Activated T-helper 2 cell treated with anti-CD3 and anti-CD28 coated beads, Interferon-gamma antibody, Interleukin-2, Interleukin-4, amounts not matched to agents 10 μg/mL and 5 μg/mL and 100 μg/mL, durations not matched to agents 14 hours and 24 hours and 36 hours (primary cell): ENCODE data around the gene TEPSIN. TPM values are rescaled to one million over a fixed set of nuclear protein-coding genes. Genes with fewer than 3 reads are reported as not detected.
A peak's percentile ranks its signal among the peaks of the same experiment; 100 is the strongest.

Experiments used
- DNase-seq: peaks from one replicate; pipeline ENCODE4 v3.0.0; 2021; ENCODE audit warnings: low spot score
- H3K27ac Mint-ChIP-seq: one replicate; pipeline ENCODE4 v1.8.0; 2021; ENCODE audit warnings: mixed read lengths
- H3K27me3 Mint-ChIP-seq: one replicate; pipeline ENCODE4 v1.8.0; 2021; ENCODE audit warnings: low read depth, mixed read lengths
- H3K36me3 Mint-ChIP-seq: one replicate; pipeline ENCODE4 v1.8.0; 2021; ENCODE audit warnings: low read depth, mixed read lengths
- H3K4me1 Mint-ChIP-seq: one replicate; pipeline ENCODE4 v1.8.0; 2021; ENCODE audit warnings: low read depth, mixed read lengths
- H3K4me3 Mint-ChIP-seq: one replicate; pipeline ENCODE4 v1.8.0; 2021; ENCODE audit warnings: low read depth, mild to moderate bottlenecking, moderate library complexity, mixed read lengths
- H3K9me3 Mint-ChIP-seq: one replicate; pipeline ENCODE4 v1.8.0; 2021; ENCODE audit warnings: mixed read lengths
- intact Hi-C: fragments of 100-400 bp; cut with micrococcal nuclease; formaldehyde crosslinking; loops from one replicate; pipeline ENCODE4 v1.15.1; 2023
- total RNA-seq: library from RNA; stranded (reverse); gene quantifications from 2 replicates; pipeline ENCODE4 v1.2.3, GENCODE V29; 2022

Gene TEPSIN
- total RNA-seq, 1 donor from 2014 or later = 39.1 TPM

DNA sequence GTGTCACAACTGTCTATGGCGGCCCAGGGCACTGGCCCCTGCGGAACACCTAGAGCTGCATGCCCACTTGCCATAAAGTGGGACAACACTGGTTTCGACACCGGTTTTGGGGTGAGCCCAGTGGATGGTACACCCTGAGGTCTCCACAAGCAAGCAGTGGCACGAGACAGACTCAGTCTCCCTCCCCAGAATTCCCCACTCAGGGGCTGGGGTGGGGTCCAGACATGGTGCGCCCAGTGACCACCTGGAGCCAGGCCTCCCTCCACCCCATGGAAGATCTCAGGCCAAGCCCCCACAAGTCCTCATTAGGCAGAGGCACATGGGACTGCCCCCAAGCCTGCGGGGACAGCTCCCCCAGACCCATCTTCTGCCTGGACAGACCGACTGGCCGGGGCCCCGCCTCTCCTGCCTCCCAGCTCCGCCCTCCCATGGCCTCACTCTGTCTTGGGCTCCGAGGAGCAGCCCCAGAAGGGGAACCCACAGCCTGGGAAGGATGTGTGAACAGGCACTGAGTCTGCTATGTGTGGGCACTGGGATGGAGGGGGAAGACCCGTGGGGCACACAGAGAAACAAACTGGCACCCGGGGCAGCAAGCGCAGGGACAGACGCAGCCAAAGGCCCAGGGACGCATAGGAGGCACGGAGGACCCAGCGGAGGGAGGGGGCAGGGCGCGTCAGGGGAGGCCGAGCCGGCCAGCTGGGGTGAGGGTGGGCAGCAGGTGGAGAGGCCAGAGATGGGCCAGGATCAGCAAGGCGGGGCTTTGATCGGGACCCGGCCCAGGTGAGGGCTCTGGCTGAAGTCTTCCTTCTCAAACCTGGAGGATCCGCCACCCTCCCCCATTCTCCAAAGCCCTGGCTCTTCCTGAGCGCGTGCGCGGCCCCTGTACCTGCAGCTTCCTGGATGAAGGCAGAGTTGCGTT, 2.8 kb downstream of the TEPSIN start:
- no peaks in the 10 kb centered on the region for H3K27me3 Mint-ChIP-seq
- DNase-seq = no peak
- intact Hi-C loops = loop anchor here (5.0 kb wide), 1 partner anchor 251 kb away; no protein-coding TSS in a partner anchor
- peaks cover 20% of the 10 kb centered on the region for H3K36me3 Mint-ChIP-seq
- H3K9me3 Mint-ChIP-seq = no peaks in the 10 kb centered on the region
- H3K4me3 Mint-ChIP-seq = peak overlapping the region; percentile 2
- H3K4me1 Mint-ChIP-seq = peaks cover 13% of the 10 kb centered on the region
- no peak overlapping the region for H3K27ac Mint-ChIP-seq

DNA sequence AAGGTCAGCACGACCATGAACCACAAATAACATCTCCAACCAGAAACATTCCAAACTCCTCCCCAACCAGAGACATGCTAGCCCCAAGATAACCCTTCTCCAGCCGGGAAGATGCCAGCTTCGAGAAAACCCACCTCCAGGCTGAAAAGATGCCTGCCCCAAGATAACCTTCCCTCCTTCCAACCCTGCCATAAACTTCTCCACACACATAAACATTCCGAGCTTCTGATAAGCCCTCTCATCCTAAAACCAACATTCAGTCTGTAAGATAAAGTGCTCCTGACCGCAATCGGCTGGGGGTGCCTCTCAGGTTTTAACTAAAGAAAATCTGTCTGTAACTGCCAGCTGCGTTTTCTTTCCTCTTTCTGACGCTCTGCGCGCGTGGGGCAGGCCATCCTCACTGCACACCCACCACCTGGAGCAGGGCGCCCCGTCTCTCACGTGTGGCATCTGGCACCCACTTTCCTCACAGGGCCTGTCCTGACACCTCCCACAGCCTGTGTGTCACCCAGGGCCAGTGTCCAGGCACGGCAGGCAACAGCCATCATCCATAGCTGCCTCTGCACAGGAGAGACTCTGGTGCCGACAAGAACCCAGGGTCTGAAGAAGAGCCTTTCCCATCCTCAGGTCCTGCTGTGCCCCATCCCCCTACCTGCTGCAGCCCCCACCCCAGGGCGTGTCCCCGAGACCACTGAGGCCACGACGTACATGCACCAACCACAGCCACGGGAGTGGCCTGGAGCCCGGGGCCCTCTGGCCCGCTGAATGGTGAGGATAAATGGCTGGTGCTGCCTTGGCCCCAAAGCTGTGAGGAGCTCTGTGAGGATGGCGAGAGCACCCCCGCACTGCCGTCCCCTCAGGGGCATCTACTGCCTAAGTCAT, 3.7 kb downstream of the TEPSIN start:
- Mint-ChIP-seq H3K36me3 (peaks cover 18% of the 10 kb centered on the region), H3K27me3 (no peaks in the 10 kb centered on the region), H3K4me1 (peaks cover 8% of the 10 kb centered on the region), H3K27ac (no peak overlapping the region), H3K9me3 (no peaks in the 10 kb centered on the region), H3K4me3 (no peak overlapping the region)
- no peak for DNase-seq
- intact Hi-C loops = loop anchor here (5.0 kb wide), 1 partner anchor 252 kb away; no protein-coding TSS in a partner anchor

DNA sequence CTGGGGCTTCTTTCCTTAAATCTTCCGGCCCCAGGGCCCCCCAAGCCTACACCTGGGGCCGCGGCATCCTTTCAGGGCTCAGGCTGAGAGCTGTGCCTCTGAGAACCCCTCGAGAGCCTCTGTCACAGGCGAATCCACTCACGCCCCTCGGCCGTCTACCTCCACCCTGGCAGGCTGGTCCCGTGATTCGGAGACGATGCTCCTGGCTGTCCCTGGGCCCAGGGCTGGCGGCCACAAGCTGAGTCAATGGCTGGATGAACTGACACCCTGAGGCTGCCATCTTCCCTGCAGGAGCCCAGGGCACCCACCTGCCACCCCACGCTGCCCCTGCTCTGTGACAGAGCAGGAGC, 4.4 kb downstream of the TEPSIN start:
- no peaks in the 10 kb centered on the region for H3K9me3 Mint-ChIP-seq
- no peak overlapping the region for H3K4me3 Mint-ChIP-seq
- intact Hi-C loops = no loop called here
- H3K27ac Mint-ChIP-seq = no peak overlapping the region
- H3K4me1 Mint-ChIP-seq = peaks cover 8% of the 10 kb centered on the region
- peaks cover 19% of the 10 kb centered on the region for H3K36me3 Mint-ChIP-seq
- no peak for DNase-seq
- no peaks in the 10 kb centered on the region for H3K27me3 Mint-ChIP-seq

DNA sequence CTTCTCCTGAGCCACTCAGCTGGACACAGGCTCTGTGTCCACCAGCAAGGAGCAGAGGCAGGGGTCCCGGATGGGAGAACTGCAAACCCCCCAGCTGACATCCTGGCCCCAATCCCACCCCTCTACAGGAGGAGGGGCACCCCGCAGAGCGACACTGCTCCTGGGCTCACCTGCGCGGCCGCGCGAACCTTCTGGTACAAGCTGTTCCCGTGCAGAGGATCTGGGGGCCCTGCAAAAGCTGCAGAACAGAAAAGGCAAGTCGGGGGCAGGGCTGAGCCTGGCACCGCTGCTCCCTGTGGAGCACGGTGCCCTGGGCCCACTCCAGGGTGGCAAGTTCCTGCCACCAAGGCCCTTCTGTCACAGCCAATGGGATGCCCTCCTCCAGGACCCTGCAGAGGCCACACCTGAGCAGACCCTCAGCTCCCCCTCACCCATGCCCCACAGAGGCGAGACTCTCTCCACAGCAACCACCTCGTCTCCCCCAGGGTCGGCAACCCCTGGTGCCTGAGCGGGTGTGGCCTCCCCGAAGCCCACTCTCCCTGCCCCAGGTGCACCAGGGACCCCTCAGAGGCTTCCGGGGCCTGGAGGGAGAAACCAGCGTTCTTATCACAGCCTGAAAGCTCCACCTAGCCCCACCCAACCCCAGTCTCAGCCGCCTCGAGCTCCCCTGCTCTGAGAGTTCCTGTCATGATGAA, 4.9 kb downstream of the TEPSIN start:
- peaks cover 19% of the 10 kb centered on the region for H3K36me3 Mint-ChIP-seq
- H3K4me3 Mint-ChIP-seq = no peak overlapping the region
- H3K27ac Mint-ChIP-seq = no peak overlapping the region
- no peaks in the 10 kb centered on the region for H3K27me3 Mint-ChIP-seq
- intact Hi-C loops = no loop called here
- no peak for DNase-seq
- no peaks in the 10 kb centered on the region for H3K9me3 Mint-ChIP-seq
- H3K4me1 Mint-ChIP-seq = peaks cover 8% of the 10 kb centered on the region

DNA sequence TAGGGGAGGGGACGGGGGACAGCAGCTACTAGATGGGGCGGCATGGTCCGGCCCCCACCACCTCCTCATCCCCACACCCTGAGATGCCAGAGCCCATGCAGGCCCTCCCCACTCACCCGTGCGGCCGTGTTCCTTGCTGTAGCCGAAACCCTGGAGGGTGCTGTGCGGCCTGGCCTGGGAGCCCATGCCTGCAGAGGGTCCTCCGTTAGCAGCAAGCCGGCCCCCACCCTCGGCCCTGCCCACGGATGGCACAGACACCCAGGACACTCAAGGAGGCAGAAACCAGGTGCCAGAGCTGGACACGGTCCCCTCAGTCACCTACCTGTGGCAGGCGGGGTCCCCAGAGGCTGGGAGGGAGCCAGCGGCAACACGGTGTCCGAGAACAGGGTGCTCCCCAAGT, 5.5 kb downstream of the TEPSIN start:
- DNase-seq = no peak
- no peaks in the 10 kb centered on the region for H3K9me3 Mint-ChIP-seq
- H3K36me3 Mint-ChIP-seq = peaks cover 20% of the 10 kb centered on the region
- no peak overlapping the region for H3K4me3 Mint-ChIP-seq
- no peak overlapping the region for H3K27ac Mint-ChIP-seq
- H3K27me3 Mint-ChIP-seq = no peaks in the 10 kb centered on the region
- peaks cover 8% of the 10 kb centered on the region for H3K4me1 Mint-ChIP-seq
- intact Hi-C loops = no loop called here

DNA sequence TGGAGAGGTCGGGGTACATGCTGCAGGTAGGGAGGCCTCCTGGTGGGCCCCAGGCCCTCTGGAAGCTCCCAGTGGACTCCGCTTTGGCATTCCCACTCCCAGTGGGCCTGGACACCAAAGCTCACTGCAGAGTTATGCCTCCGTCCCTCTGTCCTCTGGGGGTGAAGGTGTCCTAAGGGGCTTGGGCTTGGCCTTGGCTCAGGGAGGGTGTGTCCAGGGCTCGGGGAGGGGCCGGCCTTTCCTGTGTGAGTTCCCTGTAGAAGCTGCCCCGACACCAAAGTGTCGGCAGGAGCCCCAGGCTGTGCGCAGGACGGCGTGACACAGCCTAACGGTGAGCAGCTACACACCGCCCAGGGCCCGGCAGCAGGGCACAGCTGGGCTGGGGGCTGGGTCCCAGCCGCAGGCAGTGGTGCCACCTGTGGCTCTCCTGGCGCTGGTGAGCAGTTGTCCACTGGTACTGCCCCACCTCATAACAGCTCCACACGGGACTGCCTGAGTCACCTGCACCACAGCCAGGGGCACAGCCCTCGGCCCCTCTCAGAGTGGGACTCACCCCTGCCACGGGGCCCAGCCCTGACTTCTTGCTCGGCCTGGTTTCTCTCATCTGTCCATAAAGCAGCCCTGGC, 6.1 kb downstream of the TEPSIN start:
- Mint-ChIP-seq H3K36me3 (peaks cover 26% of the 10 kb centered on the region), H3K27me3 (no peaks in the 10 kb centered on the region), H3K9me3 (no peaks in the 10 kb centered on the region), H3K4me1 (peaks cover 10% of the 10 kb centered on the region), H3K4me3 (no peak overlapping the region), H3K27ac (no peak overlapping the region)
- intact Hi-C loops = no loop called here
- no peak for DNase-seq

- H3K27me3 Mint-ChIP-seq = no peaks in the 10 kb centered on the region
- intact Hi-C loops = no loop called here
Measured at GRCh38 chr17:81231766-81232581, 6.9 kb downstream of the TEPSIN start.

DNA sequence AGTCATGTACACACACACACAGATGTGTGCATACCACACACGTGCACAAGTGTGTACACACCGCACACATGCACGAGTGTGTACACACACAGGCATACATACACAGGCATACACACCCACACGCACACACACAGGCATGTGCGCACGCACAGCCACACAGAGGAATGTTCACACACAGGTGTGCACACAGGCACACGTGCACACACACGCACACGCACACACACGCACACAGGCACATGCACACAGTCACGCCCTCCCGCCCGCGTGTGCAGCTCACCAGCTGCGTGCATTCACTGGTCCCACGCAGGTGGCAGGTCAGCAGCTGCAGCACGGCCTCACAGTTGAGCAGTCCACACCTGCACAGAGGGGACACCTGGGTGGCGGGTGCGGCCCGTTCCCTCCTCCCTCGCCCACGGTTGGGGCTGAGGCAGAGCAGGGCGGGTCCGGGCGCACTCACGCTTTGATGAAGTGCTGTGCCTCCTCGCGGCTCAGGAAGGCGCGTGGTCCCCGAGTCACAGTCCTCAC, 7.7 kb downstream of the TEPSIN start:
- H3K27me3 Mint-ChIP-seq = no peaks in the 10 kb centered on the region
- intact Hi-C loops = no loop called here
- H3K9me3 Mint-ChIP-seq = no peaks in the 10 kb centered on the region
- H3K4me3 Mint-ChIP-seq = no peak overlapping the region
- H3K36me3 Mint-ChIP-seq = peaks cover 29% of the 10 kb centered on the region
- peaks cover 6% of the 10 kb centered on the region for H3K4me1 Mint-ChIP-seq
- DNase-seq = no peak
- no peak overlapping the region for H3K27ac Mint-ChIP-seq

More at GRCh38 chr17:81231766-81232581, 6.9 kb downstream of the TEPSIN start:
- Mint-ChIP-seq H3K4me1 (peaks cover 6% of the 10 kb centered on the region), H3K36me3 (peaks cover 29% of the 10 kb centered on the region), H3K9me3 (no peaks in the 10 kb centered on the region), H3K4me3 (no peak overlapping the region), H3K27ac (no peak overlapping the region)
- DNase-seq = no peak

GRCh38 chr17:81230043-81230820, 8.6 kb downstream of the TEPSIN start:
- Mint-ChIP-seq H3K4me3 (no peak overlapping the region), H3K9me3 (no peaks in the 10 kb centered on the region), H3K36me3 (peaks cover 29% of the 10 kb centered on the region), H3K27ac (no peak overlapping the region), H3K4me1 (peaks cover 6% of the 10 kb centered on the region), H3K27me3 (no peaks in the 10 kb centered on the region)
- no peak for DNase-seq
- intact Hi-C loops = no loop called here

DNA sequence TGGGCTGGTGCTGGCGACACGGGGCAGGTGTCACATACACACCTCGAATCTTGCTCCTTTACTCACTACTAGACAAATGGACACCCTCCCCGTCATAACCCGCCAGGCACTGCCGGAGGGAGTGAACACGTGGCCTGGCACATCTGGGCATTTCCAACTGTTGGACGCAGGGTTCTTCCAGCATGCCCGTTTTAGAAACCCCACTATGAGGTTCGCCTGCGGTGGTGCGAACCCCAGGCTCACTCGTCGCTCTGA, 9.3 kb downstream of the TEPSIN start:
- Mint-ChIP-seq H3K27ac (no peak overlapping the region), H3K36me3 (peaks cover 24% of the 10 kb centered on the region), H3K27me3 (no peaks in the 10 kb centered on the region), H3K9me3 (no peaks in the 10 kb centered on the region), H3K4me3 (no peak overlapping the region), H3K4me1 (peaks cover 6% of the 10 kb centered on the region)
- DNase-seq = no peak
- intact Hi-C loops = loop anchor here (10.0 kb wide), 1 partner anchor 195 kb away; the partner anchor contains the start of gene BAIAP2
